HCT116 (cell line): ENCODE measurements around the gene ALDH3A1. TPM values are rescaled to one million over a fixed set of nuclear protein-coding genes. Genes with fewer than 3 reads are reported as not detected.

Source experiments
- ATAC-seq: fragments of 200-7000 bp; cut with Tn5 transposase; 2 replicates; pipeline ENCODE4 v1.9.1; 2020; ENCODE audit warnings: mild to moderate bottlenecking, moderate library complexity
- BruUV-seq: library from RNA; stranded (reverse); fragments of 400-500 nt; replicated peaks from 2 replicates; lab custom pipeline; 2021; lab: Mats Ljungman, UMichigan
- CTCF ChIA-PET: fragments of 300-600 bp; sonication (Branson Sonifier 250); formaldehyde crosslinking; loops from one replicate; lab custom pipeline; 2021; ENCODE audit warnings: antibody characterized with exemption; lab: Charles Lee
- POLR2A ChIA-PET: fragments of 300-600, 350-600 bp; sonication (Branson Sonifier 250); formaldehyde crosslinking; loops from one replicate; lab custom pipeline; 2021; ENCODE audit warnings: antibody characterized with exemption; lab: Charles Lee
- RAD21 ChIA-PET, 2 experiments: fragments of 300-600 bp; sonication (Branson Sonifier 250); formaldehyde crosslinking; loops; one replicate each; lab custom pipeline; 2023; ENCODE audit warnings: low total read pairs in 2 of 2; ENCODE audit not compliant: uncharacterized antibody in 2 of 2, unreplicated experiment in 2 of 2, low non-redundant PET in 1 of 2; lab: Charles Lee
- DNase-seq: peaks from one replicate; pipeline ENCODE4 v3.0.0-alpha.2; 2010; ENCODE audit warnings: low read depth, low spot score
- H2AFZ ChIP-seq: fragments of 200-600 bp; shearing (Covaris generic), sonication (generic); 2 replicates; pipeline ENCODE4 v1.6.1; 2017; ENCODE audit warnings: low read depth, mixed run types, mixed read lengths, antibody characterized with exemption, low read length; ENCODE audit not compliant: poor library complexity, severe bottlenecking
- H3K27ac ChIP-seq: 2 replicates; pipeline ENCODE4 v1.5.1; 2012; ENCODE audit warnings: low read depth, low read length
- H3K27me3 ChIP-seq: fragments of 200-600 bp; sonication (generic); 2 replicates; pipeline ENCODE4 v1.6.1; 2016; ENCODE audit warnings: mixed run types, low read length, mixed read lengths; ENCODE audit not compliant: insufficient read depth
- H3K36me3 ChIP-seq, 2 experiments: fragments of 200-500 bp in 1 of 2; fragments of 200-600 bp in 1 of 2; sonication (Bioruptor generic) in 1 of 2; sonication (generic) in 1 of 2; 2 replicates each; pipeline versions ENCODE4 v1.5.1 to v1.6.1; 2014 to 2016; ENCODE audit warnings: low read length in 2 of 2, inconsistent platforms in 1 of 2, mixed read lengths in 1 of 2, mixed run types in 1 of 2; ENCODE audit not compliant: insufficient read depth in 2 of 2, control insufficient read depth in 1 of 2
- H3K4me1 ChIP-seq, 2 experiments: fragments of 200-600 bp in 1 of 2; sonication (generic) in 1 of 2; 2 replicates each; pipeline versions ENCODE4 v1.5.1 to v1.6.1; 2012 to 2017; ENCODE audit warnings: low read length in 2 of 2, inconsistent platforms in 1 of 2, mild to moderate bottlenecking in 1 of 2, mixed read lengths in 1 of 2, mixed run types in 1 of 2, moderate library complexity in 1 of 2; ENCODE audit not compliant: insufficient read depth in 2 of 2, control insufficient read depth in 1 of 2
- H3K4me2 ChIP-seq: fragments of 200-600 bp; sonication (generic); 2 replicates; pipeline ENCODE4 v1.6.1; 2017; ENCODE audit warnings: mixed run types, low read length, mixed read lengths
- H3K4me3 ChIP-seq, 2 experiments: fragments of 200-600 bp in 1 of 2; sonication (generic) in 1 of 2; replicated peaks in 1 of 2; 2 replicates each; pipeline ENCODE4 v1.5.1; 2011 to 2016; ENCODE audit warnings: low read length in 2 of 2, control low read depth in 1 of 2, low read depth in 1 of 2, mild to moderate bottlenecking in 1 of 2, mixed read lengths in 1 of 2, mixed run types in 1 of 2
- H3K79me2 ChIP-seq: fragments of 200-600 bp; sonication (generic); 2 replicates; pipeline ENCODE4 v1.6.1; 2017; ENCODE audit warnings: mild to moderate bottlenecking, mixed run types, low read length, moderate library complexity, mixed read lengths; ENCODE audit not compliant: insufficient read depth
- H3K9ac ChIP-seq: fragments of 200-600 bp; sonication (generic); 2 replicates; pipeline ENCODE4 v1.6.1; 2016; ENCODE audit warnings: low read length, mixed read lengths
- H3K9me2 ChIP-seq: fragments of 200-600 bp; sonication (generic), shearing (Covaris generic); 2 replicates; pipeline ENCODE4 v1.6.1; 2017; ENCODE audit warnings: mixed run types, mild to moderate bottlenecking, moderate library complexity; ENCODE audit not compliant: insufficient read depth
- H3K9me3 ChIP-seq, 2 experiments: fragments of 200-500 bp in 1 of 2; fragments of 200-600 bp in 1 of 2; sonication (Bioruptor generic) in 1 of 2; sonication (generic) in 1 of 2; 2 replicates each; pipeline ENCODE4 v1.6.1; 2014 to 2017; ENCODE audit warnings: low read length in 2 of 2, mixed read lengths in 2 of 2, inconsistent platforms in 1 of 2, low read depth in 1 of 2, mild to moderate bottlenecking in 1 of 2, mixed run types in 1 of 2, moderate library complexity in 1 of 2; ENCODE audit not compliant: control insufficient read depth in 1 of 2, insufficient read depth in 1 of 2
- H4K20me1 ChIP-seq: fragments of 200-600 bp; sonication (generic), shearing (Covaris generic); 2 replicates; pipeline ENCODE4 v1.6.1; 2017; ENCODE audit warnings: mixed run types, mild to moderate bottlenecking, moderate library complexity; ENCODE audit not compliant: insufficient read depth
- ATF3 ChIP-seq: IDR thresholded peaks from 2 replicates; pipeline ENCODE4 v1.6.1; 2012
- CBX3 ChIP-seq: IDR thresholded peaks from 2 replicates; pipeline ENCODE4 v1.6.1; 2012; ENCODE audit warnings: low read depth
- CEBPB ChIP-seq: IDR thresholded peaks from 2 replicates; pipeline ENCODE4 v1.6.1; 2012; ENCODE audit warnings: low read depth
- CTCF ChIP-seq, 3 experiments: fragments of 200-600 bp in 1 of 3; sonication (generic) in 1 of 3; IDR thresholded peaks in 2 of 3; conservative IDR thresholded peaks in 1 of 3; 2 replicates each; pipeline ENCODE4 v1.5.1; 2012 to 2017; ENCODE audit warnings: low read depth in 2 of 3, low read length in 2 of 3, antibody characterized with exemption in 1 of 3, borderline replicate concordance in 1 of 3, control low read depth in 1 of 3, mild to moderate bottlenecking in 1 of 3, mixed read lengths in 1 of 3, mixed run types in 1 of 3, moderate library complexity in 1 of 3; ENCODE audit not compliant: insufficient read depth in 1 of 3
- EGR1 ChIP-seq: IDR thresholded peaks from 2 replicates; pipeline ENCODE4 v1.6.1; 2012; ENCODE audit warnings: low read depth
- ELF1 ChIP-seq: IDR thresholded peaks from 2 replicates; pipeline ENCODE4 v1.6.1; 2012; ENCODE audit warnings: low read depth, borderline replicate concordance
- EZH2phosphoT487 ChIP-seq: fragments of 200-600 bp; IDR thresholded peaks from 2 replicates; pipeline ENCODE4 v1.6.1; 2018; ENCODE audit warnings: antibody characterized with exemption, borderline replicate concordance
- FOSL1 ChIP-seq: IDR thresholded peaks from 2 replicates; pipeline ENCODE4 v1.6.1; 2012; ENCODE audit warnings: low read depth
- JUND ChIP-seq: IDR thresholded peaks from 2 replicates; pipeline ENCODE4 v1.6.1; 2012
- MAX ChIP-seq: IDR thresholded peaks from 2 replicates; pipeline ENCODE4 v1.6.1; 2012
- POLR2AphosphoS5 ChIP-seq: IDR thresholded peaks from 2 replicates; pipeline ENCODE4 v1.6.1; 2011; ENCODE audit warnings: mild to moderate bottlenecking, low read depth, low read length, moderate library complexity
- REST ChIP-seq: IDR thresholded peaks from 2 replicates; pipeline ENCODE4 v1.6.1; 2012; ENCODE audit warnings: low read depth
- SIN3A ChIP-seq: IDR thresholded peaks from 2 replicates; pipeline ENCODE4 v1.6.1; 2012; ENCODE audit warnings: low read depth
- SRF ChIP-seq: IDR thresholded peaks from 2 replicates; pipeline ENCODE4 v1.6.1; 2012; ENCODE audit warnings: low read depth
- TCF7L2 ChIP-seq: IDR thresholded peaks from 2 replicates; pipeline ENCODE4 v1.7.0; 2011; ENCODE audit warnings: borderline replicate concordance, inconsistent platforms; ENCODE audit not compliant: insufficient read depth, insufficient read length; ENCODE audit errors: extremely low read depth
- YY1 ChIP-seq: IDR thresholded peaks from 2 replicates; pipeline ENCODE4 v1.6.1; 2011; ENCODE audit warnings: low read length, low read depth, moderate library complexity, mild to moderate bottlenecking; ENCODE audit not compliant: insufficient replicate concordance; ENCODE audit errors: extremely low read depth
- ZBTB33 ChIP-seq: IDR thresholded peaks from 2 replicates; pipeline ENCODE4 v1.6.1; 2011; ENCODE audit warnings: mild to moderate bottlenecking, low read length, moderate library complexity; ENCODE audit not compliant: insufficient replicate concordance; ENCODE audit errors: extremely low read depth
- ZNF274 ChIP-seq: fragments of 200-500 bp; sonication (Bioruptor generic); IDR thresholded peaks from 2 replicates; pipeline ENCODE4 v1.6.1; 2014; ENCODE audit warnings: mild to moderate bottlenecking, low read depth, low read length, inconsistent platforms
- intact Hi-C: fragments of 100-400 bp; cut with micrococcal nuclease; formaldehyde crosslinking; loops from 2 replicates; pipeline ENCODE4 v1.10.0; 2022
- total RNA-seq: library from RNA; stranded (reverse); gene quantifications from one replicate; pipeline ENCODE4 v1.2.1, GENCODE V29; 2021; ENCODE audit not compliant: unreplicated experiment

Gene ALDH3A1
- total RNA-seq, 1 experiment from 2014 or later, result 0.86 TPM

- Histone ChIP-seq H3K27me3 (no peaks in the 10 kb centered on the region), H4K20me1 (no peaks in the 10 kb centered on the region), H3K9me3 (no peaks in the 10 kb centered on the region), H3K27ac (no peak overlapping the region), H3K4me1 (0 out of 4 replicates have a peak, but pooled peaks cover 0 to 2% of the 10 kb centered on the region in 2 experiments), H3K79me2 (no peaks in the 10 kb centered on the region), H3K9ac (no peak overlapping the region), H3K4me3 (no peak overlapping the region), H2AFZ (no peak overlapping the region), H3K9me2 (no peaks in the 10 kb centered on the region), H3K36me3 (no peaks in the 10 kb centered on the region), H3K4me2 (no peak overlapping the region)
- DNase-seq, result no peak
- CTCF ChIA-PET, result interaction anchor here (1.7 kb wide), 1 partner anchor 8 kb away, joined by 6 read pairs; no protein-coding TSS in a partner anchor
- ATAC-seq, result no peak
- POLR2A ChIA-PET, result no interaction called here
- RAD21 ChIA-PET, result no interaction called here
- TF ChIP-seq ZBTB33, result no peak
- no peak for TF ChIP-seq EZH2phosphoT487
- TF ChIP-seq REST, result no peak
- no peak for TF ChIP-seq FOSL1
- TF ChIP-seq ATF3, result no peak
- TF ChIP-seq TCF7L2, result no peak
- TF ChIP-seq CTCF (IDR thresholded peaks at IDR 0.05 in 2 of 3, conservative IDR thresholded peaks at IDR 0.05 in 1 of 3; ENCODE audit: borderline replicate concordance in 1 of 3, insufficient read depth in 1 of 3, low read depth in 2 of 3, low read length in 2 of 3), result no peak
- TF ChIP-seq CEBPB, result no peak
- no peak for TF ChIP-seq ZNF274
- TF ChIP-seq YY1, result no peak
- TF ChIP-seq CBX3, result no peak
- no peak for TF ChIP-seq EGR1
- no peak for TF ChIP-seq SIN3A
- no peak for TF ChIP-seq POLR2AphosphoS5
- TF ChIP-seq JUND, result no peak
- TF ChIP-seq ELF1, result no peak
- TF ChIP-seq MAX, result no peak
- no peak for TF ChIP-seq SRF
- intact Hi-C loops, result loop anchor here (10.0 kb wide), 1 partner anchor 54 kb away; no protein-coding TSS in a partner anchor
- no TSS peak for BruUV-seq
Measured at GRCh38 chr17:19770985-19771735, 23.1 kb upstream of the ALDH3A1 start.
